Right ventricle myocardium superior (tissue), 1 donor: ENCODE measurements around the gene PTPRN2. TPM values are rescaled to one million over a fixed set of nuclear protein-coding genes. Genes with fewer than 3 reads are reported as not detected.
"Not testable (repeated sequence)": the region's sequence is repeated elsewhere in the genome, so short reads cannot be mapped to it uniquely, and the experiment has no call there.

ENCODE experiments used
- ATAC-seq: fragments of 200-7000 bp; cut with Tn5 transposase; one replicate; pipeline ENCODE4 v1.9.1; 2020; ENCODE audit warnings: mild to moderate bottlenecking; ENCODE audit not compliant: poor library complexity
- DNase-seq: peaks from one replicate; pipeline ENCODE4 v3.0.0-alpha.2; 2020
- intact Hi-C: fragments of 100-400 bp; cut with DNase I; formaldehyde crosslinking; loops from one replicate; pipeline ENCODE4 v1.11.2; 2022
- total RNA-seq: library from RNA; stranded (reverse); fragmentation: NEBNext Ultra II Directional; extraction: Animal tissue kit (Norgen Biotek cat#: 25700); gene quantifications from one replicate; pipeline ENCODE4 v1.2.1, GENCODE V29; 2021
- donor health status: DM: no; HTN: yes; CAD: no; lungs with severe emphysema.

The PTPRN2 gene
- total RNA-seq, 1 donor from 2014 or later, result 1.2 TPM

GRCh38 chr7:157952050-157952667, 635.5 kb downstream of the PTPRN2 start:
- DNase-seq (no peak), ATAC-seq (no peak)
- intact Hi-C loops, result no loop called here

GRCh38 chr7:157951300-157952049, 636.1 kb downstream of the PTPRN2 start:
- intact Hi-C loops, result no loop called here
- ATAC-seq, result no peak
- DNase-seq, result no peak

- no peak for ATAC-seq
- DNase-seq, result no peak
- intact Hi-C loops, result no loop called here
Observed at GRCh38 chr7:157949711-157950110, 637.9 kb downstream of the PTPRN2 start.

GRCh38 chr7:157947504-157947903, 640.1 kb downstream of the PTPRN2 start:
- ATAC-seq (no peak), DNase-seq (no peak)
- intact Hi-C loops, result no loop called here

- DNase-seq (no peak), ATAC-seq (no peak)
- intact Hi-C loops, result no loop called here
Observed at GRCh38 chr7:157946398-157947060, 641.1 kb downstream of the PTPRN2 start.

GRCh38 chr7:157945401-157945800, 642.2 kb downstream of the PTPRN2 start:
- intact Hi-C loops, result no loop called here
- no peak for DNase-seq
- no peak for ATAC-seq

GRCh38 chr7:157944734-157945291, 642.8 kb downstream of the PTPRN2 start:
- intact Hi-C loops, result no loop called here
- ATAC-seq, result no peak
- no peak for DNase-seq

- intact Hi-C loops, result no loop called here
- ATAC-seq (no peak), DNase-seq (no peak)
Observed at GRCh38 chr7:157944051-157944450, 643.6 kb downstream of the PTPRN2 start.

GRCh38 chr7:157943561-157943960, 644.1 kb downstream of the PTPRN2 start:
- DNase-seq (no peak), ATAC-seq (no peak)
- intact Hi-C loops, result no loop called here

- no peak for DNase-seq
- intact Hi-C loops, result no loop called here
- no peak for ATAC-seq
Observed at GRCh38 chr7:157941210-157941609, 646.4 kb downstream of the PTPRN2 start.

- no peak for DNase-seq
- intact Hi-C loops, result no loop called here
Observed at GRCh38 chr7:157940497-157940896, 647.1 kb downstream of the PTPRN2 start.

GRCh38 chr7:157938211-157938610, 649.4 kb downstream of the PTPRN2 start:
- ATAC-seq (no peak), DNase-seq (no peak)
- intact Hi-C loops, result no loop called here

More at GRCh38 chr7:157940497-157940896, 647.1 kb downstream of the PTPRN2 start:
- no peak for ATAC-seq

GRCh38 chr7:157937406-157937805, 650.2 kb downstream of the PTPRN2 start:
- DNase-seq (no peak), ATAC-seq (no peak)
- intact Hi-C loops, result no loop called here

- DNase-seq (no peak), ATAC-seq (no peak)
- intact Hi-C loops, result no loop called here
Observed at GRCh38 chr7:157936976-157937375, 650.6 kb downstream of the PTPRN2 start.

- intact Hi-C loops, ATAC-seq, DNase-seq: not testable (repeated sequence)
Observed at GRCh38 chr7:157935721-157936120, 651.9 kb downstream of the PTPRN2 start.

GRCh38 chr7:157933219-157934155, 654.1 kb downstream of the PTPRN2 start:
- ATAC-seq, DNase-seq, intact Hi-C loops: not testable (repeated sequence)

- intact Hi-C loops, result no loop called here
- ATAC-seq (no peak), DNase-seq (no peak)
Observed at GRCh38 chr7:157932498-157933218, 655.0 kb downstream of the PTPRN2 start.

GRCh38 chr7:157930926-157931466, 656.6 kb downstream of the PTPRN2 start:
- DNase-seq (no peak), ATAC-seq (no peak)
- intact Hi-C loops, result no loop called here
